Measurements from ENCODE around the gene CST4.

DNA sequence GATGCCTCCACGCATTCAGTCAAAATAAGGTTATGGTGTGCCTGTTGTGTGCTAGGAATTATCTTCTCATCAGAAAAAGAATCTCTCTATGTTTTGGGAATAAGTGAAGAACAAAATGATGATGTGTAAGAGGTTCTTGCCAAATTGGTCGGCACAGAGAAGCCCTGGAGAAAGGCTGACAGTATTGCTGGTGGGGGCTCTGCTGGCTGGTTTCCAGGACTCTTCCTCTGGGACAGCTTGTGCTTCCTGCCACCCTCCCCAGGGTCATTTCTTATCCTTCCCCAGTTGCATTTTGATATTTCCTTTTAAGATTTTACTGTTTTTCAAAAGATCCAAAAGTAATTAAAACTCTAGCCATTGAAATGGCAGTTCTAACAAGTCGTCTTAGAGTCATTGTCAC, 22.1 kb downstream of the CST4 start:
- TF ChIP-seq ZNF70 (CRISPR knock-in tag; IDR thresholded peaks at IDR 0.05) (no peak), TOX (CRISPR knock-in tag; IDR thresholded peaks at IDR 0.05; ENCODE audit: borderline replicate concordance) (no peak), ZFP30 (CRISPR knock-in tag; IDR thresholded peaks at IDR 0.05) (no peak), SNAI2 (CRISPR knock-in tag; IDR thresholded peaks at IDR 0.05) (no peak), BACH2 (CRISPR knock-in tag; IDR thresholded peaks at IDR 0.05; ENCODE audit: borderline replicate concordance) (no peak), ISL1 (CRISPR knock-in tag; IDR thresholded peaks at IDR 0.05) (no peak), ARNTL (CRISPR knock-in tag; IDR thresholded peaks at IDR 0.05; ENCODE audit: borderline replicate concordance, low read depth) (no peak)
- TF ChIP-seq, protein P1, sequence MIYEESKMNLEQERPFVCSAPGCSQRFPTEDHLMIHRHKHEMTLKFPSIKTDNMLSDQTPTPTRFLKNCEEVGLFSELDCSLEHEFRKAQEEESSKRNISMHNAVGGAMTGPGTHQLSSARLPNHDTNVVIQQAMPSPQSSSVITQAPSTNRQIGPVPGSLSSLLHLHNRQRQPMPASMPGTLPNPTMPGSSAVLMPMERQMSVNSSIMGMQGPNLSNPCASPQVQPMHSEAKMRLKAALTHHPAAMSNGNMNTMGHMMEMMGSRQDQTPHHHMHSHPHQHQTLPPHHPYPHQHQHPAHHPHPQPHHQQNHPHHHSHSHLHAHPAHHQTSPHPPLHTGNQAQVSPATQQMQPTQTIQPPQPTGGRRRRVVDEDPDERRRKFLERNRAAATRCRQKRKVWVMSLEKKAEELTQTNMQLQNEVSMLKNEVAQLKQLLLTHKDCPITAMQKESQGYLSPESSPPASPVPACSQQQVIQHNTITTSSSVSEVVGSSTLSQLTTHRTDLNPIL (CRISPR knock-in tag; IDR thresholded peaks at IDR 0.05; ENCODE audit: low read depth), result no peak

Measured in SK-N-SH treated with all-trans-retinoic acid at 6 μM for 48 hours (cell line).